Measurements from ENCODE around the gene AP1G2. TPM values are rescaled to one million over a fixed set of nuclear protein-coding genes. Genes with fewer than 3 reads are reported as not detected.

The AP1G2 gene
- total RNA-seq, 1 donor from 2014 or later = 40.5 TPM

- Histone ChIP-seq H3K36me3 (ENCODE audit: control insufficient read depth, insufficient read depth, low read length) (peaks cover 11% of the 10 kb centered on the region), H3K27me3 (ENCODE audit: control insufficient read depth, insufficient read depth, low read length) (peaks cover 2% of the 10 kb centered on the region), H3K4me3 (ENCODE audit: low read depth, low read length) (peak overlapping the region; percentile 84)
- DNase-seq (ENCODE audit: low read depth) (no peak), FAIRE-seq (no peak)
- TF ChIP-seq CTCF (IDR thresholded peaks at IDR 0.05; ENCODE audit: insufficient read depth, low read length, severe bottlenecking) = no peak
Observed at GRCh38 chr14:23555533-23555881, 12.1 kb downstream of the AP1G2 start.

GRCh38 chr14:23551266-23552028, 16.1 kb downstream of the AP1G2 start, which contains the start of gene ZFHX2:
Gene ZFHX2, minus strand, starts transcription at chr14:23551765. Its CDS starts 16,440 bp downstream, at chr14:23535325.
- peak; percentile 17 for DNase-seq (ENCODE audit: low read depth)
- TF ChIP-seq CTCF (IDR thresholded peaks at IDR 0.05; ENCODE audit: insufficient read depth, low read length, severe bottlenecking) = no peak
- H3K36me3 ChIP-seq (ENCODE audit: control insufficient read depth, insufficient read depth, low read length) = no peaks in the 10 kb centered on the region
- peaks cover 5% of the 10 kb centered on the region for H3K27me3 ChIP-seq (ENCODE audit: control insufficient read depth, insufficient read depth, low read length)
- FAIRE-seq = no peak
- peak within 1 kb of the TSS; percentile 58 for H3K4me3 ChIP-seq (ENCODE audit: low read depth, low read length)

- H3K27me3 ChIP-seq (ENCODE audit: control insufficient read depth, insufficient read depth, low read length) = peaks cover 5% of the 10 kb centered on the region
- no peaks in the 10 kb centered on the region for H3K36me3 ChIP-seq (ENCODE audit: control insufficient read depth, insufficient read depth, low read length)
- FAIRE-seq (no peak), DNase-seq (ENCODE audit: low read depth) (no peak)
- no peak for TF ChIP-seq CTCF (IDR thresholded peaks at IDR 0.05; ENCODE audit: insufficient read depth, low read length, severe bottlenecking)
- peak overlapping the region; percentile 58 for H3K4me3 ChIP-seq (ENCODE audit: low read depth, low read length)
Observed at GRCh38 chr14:23550812-23551265, 16.8 kb downstream of the AP1G2 start.

- no peak for TF ChIP-seq CTCF (IDR thresholded peaks at IDR 0.05; ENCODE audit: insufficient read depth, low read length, severe bottlenecking)
- H3K27me3 ChIP-seq (ENCODE audit: control insufficient read depth, insufficient read depth, low read length) = peaks cover 5% of the 10 kb centered on the region
- DNase-seq (ENCODE audit: low read depth) (no peak), FAIRE-seq (peak; percentile 18)
- H3K4me3 ChIP-seq (ENCODE audit: low read depth, low read length) = peak overlapping the region; percentile 58
- no peaks in the 10 kb centered on the region for H3K36me3 ChIP-seq (ENCODE audit: control insufficient read depth, insufficient read depth, low read length)
Observed at GRCh38 chr14:23550131-23550811, 17.3 kb downstream of the AP1G2 start.

- Histone ChIP-seq H3K4me3 (ENCODE audit: low read depth, low read length) (no peak overlapping the region), H3K27me3 (ENCODE audit: control insufficient read depth, insufficient read depth, low read length) (peaks cover 5% of the 10 kb centered on the region), H3K36me3 (ENCODE audit: control insufficient read depth, insufficient read depth, low read length) (no peaks in the 10 kb centered on the region)
- TF ChIP-seq CTCF (IDR thresholded peaks at IDR 0.05; ENCODE audit: insufficient read depth, low read length, severe bottlenecking) = no peak
- DNase-seq (ENCODE audit: low read depth) = no peak
- no peak for FAIRE-seq
Observed at GRCh38 chr14:23548351-23549318, 19.0 kb downstream of the AP1G2 start.
